GM19193 (cell line): ENCODE measurements around the gene ATG10.

ENCODE experiments used
- POLR2A ChIP-seq: IDR thresholded peaks from 4 replicates; pipeline ENCODE4 v1.6.1; 2011; ENCODE audit not compliant: insufficient read depth, insufficient read length; ENCODE audit errors: extremely low read depth

The ATG10 gene

GRCh38 chr5:82142928-82143577, 171.2 kb downstream of the ATG10 start:
- TF ChIP-seq POLR2A = no peak

- no peak for TF ChIP-seq POLR2A
Observed at GRCh38 chr5:82147860-82148573, 176.2 kb downstream of the ATG10 start.

- TF ChIP-seq POLR2A = no peak
Observed at GRCh38 chr5:82149434-82149833, 177.6 kb downstream of the ATG10 start.

GRCh38 chr5:82150559-82150958, 178.7 kb downstream of the ATG10 start:
- no peak for TF ChIP-seq POLR2A

GRCh38 chr5:82151204-82151603, 179.4 kb downstream of the ATG10 start:
- TF ChIP-seq POLR2A = no peak

GRCh38 chr5:82151662-82152061, 179.8 kb downstream of the ATG10 start:
- no peak for TF ChIP-seq POLR2A

GRCh38 chr5:82152978-82153481, 181.2 kb downstream of the ATG10 start:
- no peak for TF ChIP-seq POLR2A

GRCh38 chr5:82154776-82155175, 183.0 kb downstream of the ATG10 start:
- no peak for TF ChIP-seq POLR2A

GRCh38 chr5:82155305-82155704, 183.5 kb downstream of the ATG10 start:
- TF ChIP-seq POLR2A = no peak

- no peak for TF ChIP-seq POLR2A
Observed at GRCh38 chr5:82156874-82157273, 185.1 kb downstream of the ATG10 start.

- no peak for TF ChIP-seq POLR2A
Observed at GRCh38 chr5:82158755-82159413, 187.1 kb downstream of the ATG10 start.

GRCh38 chr5:82160948-82161347, 189.1 kb downstream of the ATG10 start:
- TF ChIP-seq POLR2A = no peak

GRCh38 chr5:82162573-82162972, 190.8 kb downstream of the ATG10 start:
- no peak for TF ChIP-seq POLR2A

- no peak for TF ChIP-seq POLR2A
Observed at GRCh38 chr5:82163452-82164175, 191.8 kb downstream of the ATG10 start.
